Measurements from ENCODE around the gene THSD7B. TPM values are rescaled to one million over a fixed set of nuclear protein-coding genes. Genes with fewer than 3 reads are reported as not detected.

The THSD7B gene
- total and polyA plus RNA-seq, 10 of the 15 experiments (the other 5 are each of a cell fraction or from before 2014, with no cell fraction given), result 0.03 to 0.56 (median 0.28) TPM

GRCh38 chr2:137115795-137116089, 350.4 kb downstream of the THSD7B start:
- BruUV-seq (replicated peaks), result no TSS peak
- H3K4me3 ChIP-seq, result no peak overlapping the region
- no peak overlapping the region for H3K9ac ChIP-seq (ENCODE audit: control insufficient read depth, insufficient read depth, low read length)
- no peak overlapping the region for H2AFZ ChIP-seq (ENCODE audit: control insufficient read depth, low read depth, low read length)
- ChIA-PET POLR2A (no interaction called here), SMC1A (ENCODE audit: uncharacterized antibody, unreplicated experiment) (interaction anchor here (0.9 to 1.1 kb wide), 2 partner anchors 13 to 58 kb away, joined by 4 read pairs; no protein-coding TSS in a partner anchor), RAD21 (ENCODE audit: unreplicated experiment) (no interaction called here), CTCF (interaction anchor here (2.3 kb wide), 1 partner anchor 58 kb away, joined by 8 read pairs; no protein-coding TSS in a partner anchor)
- DNase-seq (ENCODE audit: low read depth, low spot score), result no peak
- H4K20me1 ChIP-seq (ENCODE audit: control insufficient read depth, insufficient read depth), result no peaks in the 10 kb centered on the region
- H3K4me1 ChIP-seq (ENCODE audit: control insufficient read depth, insufficient read depth, low read length), result no peaks in the 10 kb centered on the region
- H3K9me3 ChIP-seq (replicated peaks; ENCODE audit: control insufficient read depth, insufficient read depth, low read length), result no peaks in the 10 kb centered on the region
- no peak for TF ChIP-seq NR2C1 (IDR thresholded peaks at IDR 0.05)
- no peaks in the 10 kb centered on the region for H3K36me3 ChIP-seq (ENCODE audit: control insufficient read depth in 2 of 2, insufficient read depth in 2 of 2, low read length in 1 of 2)
- 0% methylated on average over 1 of the region's 1 CpG for WGBS (ENCODE audit: insufficient coverage, insufficient replicate concordance, low lambda C conversion rate, missing lambda C conversion rate)
- intact Hi-C loops (cut with micrococcal nuclease; ENCODE audit: unreplicated experiment) (no loop called here), in situ Hi-C loops (cut with MboI) (no loop called here)
- H3K79me2 ChIP-seq (ENCODE audit: control insufficient read depth, insufficient read depth, low read length), result no peaks in the 10 kb centered on the region
- no peak for ATAC-seq
- H3K27me3 ChIP-seq (replicated peaks in 1 of 2; ENCODE audit: control insufficient read depth in 2 of 2, insufficient read depth in 2 of 2, low read length in 1 of 2), result no peaks in the 10 kb centered on the region
- H3K27ac ChIP-seq (ENCODE audit: control insufficient read depth, insufficient read depth), result no peak overlapping the region
- no peak overlapping the region for H3K4me2 ChIP-seq (ENCODE audit: control insufficient read depth, insufficient read depth)
- FAIRE-seq, result no peak

DNA sequence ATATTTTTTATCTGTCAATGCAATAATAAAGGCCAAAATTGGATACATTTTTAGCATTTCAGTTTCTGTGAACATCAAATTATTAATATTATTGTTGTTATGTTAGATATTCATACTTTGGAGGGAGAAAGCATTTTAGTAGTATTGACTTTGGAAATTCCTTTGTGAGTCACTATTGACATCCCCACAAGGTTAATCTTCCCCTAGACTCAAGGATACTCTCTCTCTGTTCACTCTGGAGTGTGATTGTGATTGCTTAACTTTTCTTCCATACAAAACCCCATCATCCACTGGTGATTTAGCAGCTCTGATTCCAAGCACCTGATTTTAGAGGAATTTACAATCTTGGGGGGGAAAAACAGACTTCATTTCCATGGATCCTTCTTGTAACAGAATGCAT, 352.0 kb downstream of the THSD7B start:
- Histone ChIP-seq H3K4me3 (no peak overlapping the region), H3K9me3 (replicated peaks; ENCODE audit: control insufficient read depth, insufficient read depth, low read length) (no peaks in the 10 kb centered on the region), H3K4me2 (ENCODE audit: control insufficient read depth, insufficient read depth) (no peak overlapping the region), H3K4me1 (ENCODE audit: control insufficient read depth, insufficient read depth, low read length) (no peaks in the 10 kb centered on the region), H2AFZ (ENCODE audit: control insufficient read depth, low read depth, low read length) (no peak overlapping the region), H4K20me1 (ENCODE audit: control insufficient read depth, insufficient read depth) (no peaks in the 10 kb centered on the region), H3K9ac (ENCODE audit: control insufficient read depth, insufficient read depth, low read length) (no peak overlapping the region), H3K27me3 (replicated peaks in 1 of 2; ENCODE audit: control insufficient read depth in 2 of 2, insufficient read depth in 2 of 2, low read length in 1 of 2) (no peaks in the 10 kb centered on the region), H3K36me3 (ENCODE audit: control insufficient read depth in 2 of 2, insufficient read depth in 2 of 2, low read length in 1 of 2) (no peaks in the 10 kb centered on the region), H3K27ac (ENCODE audit: control insufficient read depth, insufficient read depth) (no peak overlapping the region), H3K79me2 (ENCODE audit: control insufficient read depth, insufficient read depth, low read length) (no peaks in the 10 kb centered on the region)
- in situ Hi-C loops (cut with MboI), result no loop called here
- intact Hi-C loops (cut with micrococcal nuclease; ENCODE audit: unreplicated experiment), result no loop called here
- FAIRE-seq (no peak), ATAC-seq (no peak), DNase-seq (ENCODE audit: low read depth, low spot score) (no peak)
- ChIA-PET POLR2A (no interaction called here), RAD21 (ENCODE audit: unreplicated experiment) (no interaction called here), CTCF (interaction anchor here (2.3 kb wide), 1 partner anchor 56 kb away, joined by 8 read pairs; no protein-coding TSS in a partner anchor), SMC1A (ENCODE audit: uncharacterized antibody, unreplicated experiment) (no interaction called here)
- no TSS peak for BruUV-seq (replicated peaks)
- TF ChIP-seq SPI1 (IDR thresholded peaks at IDR 0.05; ENCODE audit: borderline replicate concordance, insufficient read depth, low read depth, low read length) (no peak), CHD2 (IDR thresholded peaks at IDR 0.05; ENCODE audit: borderline replicate concordance, low read depth, low read length) (no peak), ASH2L (IDR thresholded peaks at IDR 0.05; ENCODE audit: borderline replicate concordance, low read depth) (no peak), ZNF217 (IDR thresholded peaks at IDR 0.05) (no peak), WRNIP1 (IDR thresholded peaks at IDR 0.05; ENCODE audit: borderline replicate concordance, low read depth, low read length) (no peak), MEF2B (IDR thresholded peaks at IDR 0.05; ENCODE audit: partially characterized antibody, poor library complexity, severe bottlenecking) (no peak)
- TF ChIP-seq, protein P1, sequence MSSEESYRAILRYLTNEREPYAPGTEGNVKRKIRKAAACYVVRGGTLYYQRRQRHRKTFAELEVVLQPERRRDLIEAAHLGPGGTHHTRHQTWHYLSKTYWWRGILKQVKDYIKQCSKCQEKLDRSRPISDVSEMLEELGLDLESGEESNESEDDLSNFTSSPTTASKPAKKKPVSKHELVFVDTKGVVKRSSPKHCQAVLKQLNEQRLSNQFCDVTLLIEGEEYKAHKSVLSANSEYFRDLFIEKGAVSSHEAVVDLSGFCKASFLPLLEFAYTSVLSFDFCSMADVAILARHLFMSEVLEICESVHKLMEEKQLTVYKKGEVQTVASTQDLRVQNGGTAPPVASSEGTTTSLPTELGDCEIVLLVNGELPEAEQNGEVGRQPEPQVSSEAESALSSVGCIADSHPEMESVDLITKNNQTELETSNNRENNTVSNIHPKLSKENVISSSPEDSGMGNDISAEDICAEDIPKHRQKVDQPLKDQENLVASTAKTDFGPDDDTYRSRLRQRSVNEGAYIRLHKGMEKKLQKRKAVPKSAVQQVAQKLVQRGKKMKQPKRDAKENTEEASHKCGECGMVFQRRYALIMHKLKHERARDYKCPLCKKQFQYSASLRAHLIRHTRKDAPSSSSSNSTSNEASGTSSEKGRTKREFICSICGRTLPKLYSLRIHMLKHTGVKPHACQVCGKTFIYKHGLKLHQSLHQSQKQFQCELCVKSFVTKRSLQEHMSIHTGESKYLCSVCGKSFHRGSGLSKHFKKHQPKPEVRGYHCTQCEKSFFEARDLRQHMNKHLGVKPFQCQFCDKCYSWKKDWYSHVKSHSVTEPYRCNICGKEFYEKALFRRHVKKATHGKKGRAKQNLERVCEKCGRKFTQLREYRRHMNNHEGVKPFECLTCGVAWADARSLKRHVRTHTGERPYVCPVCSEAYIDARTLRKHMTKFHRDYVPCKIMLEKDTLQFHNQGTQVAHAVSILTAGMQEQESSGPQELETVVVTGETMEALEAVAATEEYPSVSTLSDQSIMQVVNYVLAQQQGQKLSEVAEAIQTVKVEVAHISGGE (CRISPR knock-in tag; IDR thresholded peaks at IDR 0.05), result no peak
- TF ChIP-seq, protein P2, sequence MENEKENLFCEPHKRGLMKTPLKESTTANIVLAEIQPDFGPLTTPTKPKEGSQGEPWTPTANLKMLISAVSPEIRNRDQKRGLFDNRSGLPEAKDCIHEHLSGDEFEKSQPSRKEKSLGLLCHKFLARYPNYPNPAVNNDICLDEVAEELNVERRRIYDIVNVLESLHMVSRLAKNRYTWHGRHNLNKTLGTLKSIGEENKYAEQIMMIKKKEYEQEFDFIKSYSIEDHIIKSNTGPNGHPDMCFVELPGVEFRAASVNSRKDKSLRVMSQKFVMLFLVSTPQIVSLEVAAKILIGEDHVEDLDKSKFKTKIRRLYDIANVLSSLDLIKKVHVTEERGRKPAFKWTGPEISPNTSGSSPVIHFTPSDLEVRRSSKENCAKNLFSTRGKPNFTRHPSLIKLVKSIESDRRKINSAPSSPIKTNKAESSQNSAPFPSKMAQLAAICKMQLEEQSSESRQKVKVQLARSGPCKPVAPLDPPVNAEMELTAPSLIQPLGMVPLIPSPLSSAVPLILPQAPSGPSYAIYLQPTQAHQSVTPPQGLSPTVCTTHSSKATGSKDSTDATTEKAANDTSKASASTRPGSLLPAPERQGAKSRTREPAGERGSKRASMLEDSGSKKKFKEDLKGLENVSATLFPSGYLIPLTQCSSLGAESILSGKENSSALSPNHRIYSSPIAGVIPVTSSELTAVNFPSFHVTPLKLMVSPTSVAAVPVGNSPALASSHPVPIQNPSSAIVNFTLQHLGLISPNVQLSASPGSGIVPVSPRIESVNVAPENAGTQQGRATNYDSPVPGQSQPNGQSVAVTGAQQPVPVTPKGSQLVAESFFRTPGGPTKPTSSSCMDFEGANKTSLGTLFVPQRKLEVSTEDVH (IDR thresholded peaks at IDR 0.05; ENCODE audit: low read depth, partially characterized antibody), result no peak
